Stimulated activated CD4-positive, alpha-beta T cell treated with anti-CD3 and anti-CD28 coated beads, Interleukin-12 subunit alpha, Interleukin-12 subunit beta, amount 100 ng/mL, for 24 hours (primary cell): Measurements from ENCODE around the gene IGSF3.

ENCODE experiments used
- DNase-seq, 2 experiments: peaks; one replicate each; pipeline ENCODE4 v3.0.0-alpha.2; 2020; ENCODE audit warnings: low read depth in 2 of 2

IGSF3 gene

GRCh38 chr1:116667575-116668105, at the start of gene IGSF3:
Gene IGSF3, minus strand, starts transcription at chr1:116667733. Its CDS starts 1,407 bp downstream, at chr1:116666326.
- DNase-seq, result peak in 1 of 2 experiments; percentile 52

GRCh38 chr1:116717318-116717717, 49.8 kb upstream of the IGSF3 start:
- no peak for DNase-seq

GRCh38 chr1:116716391-116716790, 48.9 kb upstream of the IGSF3 start:
- no peak for DNase-seq

GRCh38 chr1:116713474-116713873, 45.9 kb upstream of the IGSF3 start:
- DNase-seq, result no peak

GRCh38 chr1:116712510-116712909, 45.0 kb upstream of the IGSF3 start:
- DNase-seq, result no peak

GRCh38 chr1:116711263-116711840, 43.8 kb upstream of the IGSF3 start:
- peak in 1 of 2 experiments; percentile 15 for DNase-seq

GRCh38 chr1:116710420-116711262, 43.1 kb upstream of the IGSF3 start:
- DNase-seq, result no peak

- no peak for DNase-seq
These were observed 42.2 kb upstream of the IGSF3 start for GRCh38 chr1:116709666-116710167.

GRCh38 chr1:116708255-116708900, 40.8 kb upstream of the IGSF3 start:
- DNase-seq, result no peak

GRCh38 chr1:116706841-116707240, 39.3 kb upstream of the IGSF3 start:
- DNase-seq, result no peak

GRCh38 chr1:116706123-116706522, 38.6 kb upstream of the IGSF3 start:
- DNase-seq, result no peak

GRCh38 chr1:116704278-116704677, 36.7 kb upstream of the IGSF3 start:
- no peak for DNase-seq

GRCh38 chr1:116699605-116700004, 32.1 kb upstream of the IGSF3 start:
- DNase-seq, result no peak

- DNase-seq, result no peak
These were observed 30.7 kb upstream of the IGSF3 start for GRCh38 chr1:116698244-116698595.

GRCh38 chr1:116697548-116698243, 30.2 kb upstream of the IGSF3 start:
- DNase-seq, result no peak

- DNase-seq, result no peak
These were observed 27.0 kb upstream of the IGSF3 start for GRCh38 chr1:116694524-116694923.

GRCh38 chr1:116693759-116694480, 26.4 kb upstream of the IGSF3 start:
- DNase-seq, result no peak

- DNase-seq, result no peak
These were observed 25.3 kb upstream of the IGSF3 start for GRCh38 chr1:116692879-116693278.

GRCh38 chr1:116690849-116691406, 23.4 kb upstream of the IGSF3 start:
- no peak for DNase-seq

- DNase-seq, result no peak
These were observed 22.9 kb upstream of the IGSF3 start for GRCh38 chr1:116690396-116690848.
